Activated CD4-positive, CD25-positive, alpha-beta regulatory T cell (primary cell): ENCODE data around the gene RWDD1.

ENCODE experiments used
- DNase-seq, 4 experiments: peaks; one replicate each; lab custom pipeline; 2025; lab: John Stamatoyannopoulos, UW

The RWDD1 gene

GRCh38 chr6:116615937-116616736, 44.8 kb downstream of the RWDD1 start, which contains the start of gene RSPH4A:
Gene RSPH4A, plus strand, starts transcription at chr6:116616479. Its CDS starts 145 bp downstream, at chr6:116616624.
- peak in 3 of 4 experiments; percentile 12 to 19 (median 15) for DNase-seq

- no peak for DNase-seq
These were observed 45.4 kb downstream of the RWDD1 start for GRCh38 chr6:116616737-116617053.

- no peak for DNase-seq
These were observed 52.9 kb downstream of the RWDD1 start for GRCh38 chr6:116624036-116624805.

- DNase-seq, result no peak
These were observed 54.6 kb downstream of the RWDD1 start for GRCh38 chr6:116625872-116626271.

- no peak for DNase-seq
These were observed 58.3 kb downstream of the RWDD1 start for GRCh38 chr6:116629563-116629981.

GRCh38 chr6:116631379-116631990, 60.2 kb downstream of the RWDD1 start:
- no peak for DNase-seq

- DNase-seq, result no peak
These were observed 62.4 kb downstream of the RWDD1 start for GRCh38 chr6:116633685-116634084.
